IPS-NIHi11 (cell line): ENCODE measurements around the gene PHKB.

Experiments used
- DNase-seq: peaks from one replicate; pipeline ENCODE4 v3.0.0; 2012; ENCODE audit warnings: mixed read lengths, low spot score

The PHKB gene

GRCh38 chr16:47568351-47568750 is 107.2 kb downstream of the PHKB start:
- no peak for DNase-seq

DNA sequence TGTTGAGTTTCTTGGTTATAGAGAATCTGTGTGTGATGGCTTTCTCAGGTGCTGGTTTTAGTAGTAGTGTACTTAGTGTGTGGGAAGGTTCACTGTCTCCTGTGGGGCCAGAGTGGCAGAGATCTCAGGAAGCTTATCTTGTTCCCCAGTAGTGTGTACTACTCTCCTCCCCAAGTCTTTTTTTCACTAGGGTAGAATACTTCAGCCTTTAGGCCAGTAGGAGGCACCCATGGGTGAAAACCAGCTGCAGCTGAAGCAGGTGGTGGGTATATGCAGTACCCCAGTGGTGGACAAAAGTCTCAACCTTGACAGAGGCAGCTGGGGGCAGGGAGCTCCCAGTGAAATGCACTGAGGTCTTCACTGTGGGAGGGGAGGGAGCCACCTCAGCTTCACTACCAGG is 109.9 kb downstream of the PHKB start:
- DNase-seq, result no peak

DNA sequence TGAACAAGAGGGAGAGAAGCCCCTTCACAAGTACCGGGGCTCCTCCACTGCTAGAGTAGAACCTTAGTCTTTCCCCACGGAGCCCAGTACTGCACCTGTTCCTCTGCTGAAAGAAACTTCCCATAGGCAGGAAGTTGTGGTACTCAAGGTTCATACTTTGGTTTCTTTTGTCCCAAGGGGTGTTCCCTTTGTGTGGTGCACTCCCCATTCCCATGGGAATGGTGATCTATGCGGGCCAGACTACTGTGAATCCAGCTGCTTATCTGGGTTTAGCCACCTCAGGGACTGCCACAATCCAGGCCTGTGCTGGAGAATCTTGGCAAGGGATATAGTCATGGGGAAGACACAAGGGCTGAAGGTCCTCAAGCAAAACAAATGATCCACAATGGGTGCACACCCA is 110.6 kb downstream of the PHKB start:
- no peak for DNase-seq

GRCh38 chr16:47574091-47575054 is 113.2 kb downstream of the PHKB start:
- no peak for DNase-seq

- DNase-seq, result no peak
These were observed 115.9 kb downstream of the PHKB start for GRCh38 chr16:47577029-47577428.

GRCh38 chr16:47578033-47578432 is 116.9 kb downstream of the PHKB start:
- DNase-seq, result no peak

DNA sequence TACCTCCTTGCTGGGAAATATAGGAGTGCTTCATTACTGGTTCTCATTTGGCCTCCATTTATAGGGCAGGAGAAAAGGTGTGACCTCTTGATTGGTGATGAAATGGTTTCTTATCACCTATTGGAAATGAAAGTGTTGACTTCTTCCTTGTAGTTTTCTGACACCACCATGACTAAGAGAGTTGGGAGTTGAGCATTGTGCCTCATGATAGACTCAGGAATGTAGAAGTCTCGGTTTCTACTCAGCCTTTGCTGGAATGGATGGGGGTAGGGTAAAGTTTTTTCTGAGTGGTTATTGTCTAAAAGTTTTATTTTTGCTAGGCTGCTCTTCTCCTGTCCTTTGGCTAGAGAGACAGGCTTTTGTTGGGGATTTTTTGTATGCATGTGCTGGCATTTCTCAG is 117.4 kb downstream of the PHKB start:
- DNase-seq, result no peak

DNA sequence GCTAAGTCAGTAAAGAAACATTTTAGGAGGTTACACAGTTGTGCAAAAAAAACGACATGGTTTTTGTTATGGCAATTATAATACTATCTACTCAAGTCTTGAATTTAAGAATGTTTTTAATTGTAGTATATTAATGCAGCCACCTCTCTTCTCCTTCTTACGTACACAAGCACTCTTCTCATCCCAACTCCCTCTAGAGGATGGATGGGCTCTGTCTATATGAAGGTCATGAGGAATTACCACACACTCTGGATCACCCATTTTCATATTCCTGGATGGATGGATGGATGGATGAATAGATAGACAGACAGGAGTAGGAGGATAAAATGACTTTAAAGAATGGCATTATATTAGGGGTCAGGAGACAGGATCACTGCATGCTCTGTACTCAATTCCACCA is 120.0 kb downstream of the PHKB start:
- DNase-seq, result no peak

DNA sequence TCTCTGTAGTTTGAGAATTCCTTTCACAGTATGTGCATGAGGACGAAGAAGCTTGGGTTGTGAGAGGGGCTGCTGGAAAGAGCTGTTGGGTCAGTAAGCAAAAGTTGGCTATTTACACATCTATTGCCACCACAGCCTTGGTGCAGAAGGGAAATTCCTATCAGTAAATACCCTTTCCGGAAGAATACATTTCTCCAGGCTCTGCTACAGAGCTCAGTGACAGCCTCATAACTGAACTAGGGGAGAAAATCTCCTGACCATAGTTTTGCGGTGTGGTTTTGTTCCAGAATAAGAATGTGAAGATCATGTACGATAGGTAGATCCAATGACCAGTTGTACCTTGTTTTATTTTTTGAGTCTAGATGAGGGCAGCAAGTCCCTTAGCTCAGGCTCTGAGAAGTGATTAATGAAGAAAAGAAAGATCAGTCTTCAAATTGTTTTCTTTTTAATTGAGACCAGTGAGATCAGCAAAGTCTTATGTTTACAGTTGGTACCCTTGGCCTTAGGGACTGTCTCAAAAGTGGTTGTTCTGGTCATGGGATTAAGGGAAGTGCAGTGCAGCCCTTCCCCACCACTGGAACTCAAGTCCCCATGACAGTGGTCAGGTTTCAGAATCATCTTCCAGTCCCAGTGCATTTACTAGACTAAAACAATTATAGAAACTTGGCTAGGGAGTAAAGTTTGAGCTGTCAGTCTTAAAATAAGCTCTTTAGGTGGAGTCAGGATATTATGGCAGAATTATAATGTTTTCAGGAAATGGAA is 123.5 kb downstream of the PHKB start:
- no peak for DNase-seq

DNA sequence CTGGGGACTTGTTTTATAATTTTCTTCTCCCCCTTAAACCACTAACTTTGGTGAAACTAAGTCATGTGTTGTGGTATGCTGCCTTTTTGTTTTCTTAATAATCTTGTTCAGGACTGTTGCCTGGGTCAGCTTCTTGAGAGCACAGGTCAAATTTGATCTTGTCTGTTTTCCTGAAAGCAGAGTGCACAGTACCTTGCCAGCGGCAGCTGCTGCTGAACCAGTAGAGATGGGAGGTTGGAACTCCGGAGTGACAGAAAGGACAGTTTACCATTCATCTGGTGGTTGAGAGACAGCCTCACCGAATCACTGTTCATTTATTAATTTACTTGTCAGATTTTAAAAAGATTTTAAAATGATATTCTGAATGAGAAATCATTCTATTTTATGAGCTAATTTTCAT is 125.0 kb downstream of the PHKB start:
- DNase-seq, result no peak

DNA sequence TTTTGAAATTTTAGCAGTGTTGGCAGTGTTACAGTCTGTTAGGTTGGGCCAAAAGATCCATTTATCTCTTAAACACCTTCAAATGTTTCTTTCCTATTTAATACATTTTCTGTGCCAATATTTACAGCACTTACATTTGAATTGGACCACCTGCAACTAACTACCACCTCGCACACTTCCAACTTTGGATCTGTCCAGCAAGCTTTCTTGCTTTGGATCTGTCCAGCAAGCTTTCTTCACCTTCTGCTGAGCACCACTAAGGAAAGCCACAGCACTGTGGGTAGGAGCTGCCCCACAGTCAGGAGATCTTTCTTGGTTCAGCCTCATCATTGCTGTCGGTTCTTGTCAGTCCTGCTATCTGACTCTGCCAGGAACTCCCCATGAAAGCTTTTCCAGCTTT is 129.3 kb downstream of the PHKB start:
- DNase-seq, result no peak

GRCh38 chr16:47592232-47592631 is 131.1 kb downstream of the PHKB start:
- no peak for DNase-seq

GRCh38 chr16:47599512-47599911 is 138.4 kb downstream of the PHKB start:
- DNase-seq, result no peak

DNA sequence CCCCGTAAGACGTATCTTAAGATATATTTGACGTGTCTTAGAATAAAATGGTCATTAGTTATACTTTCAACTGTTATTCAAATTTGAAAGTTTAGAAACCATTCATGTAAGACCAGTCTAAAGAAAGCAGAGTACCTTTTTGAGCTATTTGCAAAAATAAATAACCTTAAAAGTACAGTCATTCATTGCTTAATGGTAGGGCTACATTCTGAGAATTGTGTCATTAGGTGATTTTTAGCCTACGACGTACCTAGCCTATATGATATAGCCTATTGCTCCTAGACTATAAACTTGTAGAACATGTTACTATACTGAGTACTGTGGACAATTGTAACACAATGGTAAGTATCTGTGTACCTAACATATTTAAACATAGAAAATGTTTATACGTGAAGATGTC is 139.2 kb downstream of the PHKB start:
- no peak for DNase-seq

GRCh38 chr16:47604306-47604705 is 143.2 kb downstream of the PHKB start:
- DNase-seq, result no peak

- DNase-seq, result no peak
These were observed 149.9 kb downstream of the PHKB start for GRCh38 chr16:47611042-47611441.

- DNase-seq, result no peak
These were observed 150.8 kb downstream of the PHKB start for GRCh38 chr16:47611848-47612493.

DNA sequence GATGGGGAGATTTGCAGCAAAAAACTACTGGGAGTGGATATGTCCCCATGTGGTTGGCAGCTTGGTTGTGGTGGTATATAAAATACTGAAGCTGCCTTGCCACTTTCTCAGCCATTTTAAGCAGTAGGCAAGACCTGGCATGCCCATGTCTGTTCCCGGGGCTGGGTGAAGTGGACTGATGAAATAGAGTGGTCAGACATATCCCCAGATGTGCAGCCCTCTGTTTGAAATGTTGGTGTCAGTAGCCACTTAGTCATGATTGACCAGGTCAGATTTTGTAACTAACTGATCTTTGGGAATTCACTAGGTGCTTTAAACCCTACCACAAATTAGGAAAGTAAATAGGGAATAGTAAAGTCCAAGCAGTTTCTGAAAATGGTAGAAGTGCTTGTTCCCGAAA is 151.6 kb downstream of the PHKB start:
- DNase-seq, result no peak

- no peak for DNase-seq
These were observed 152.1 kb downstream of the PHKB start for GRCh38 chr16:47613251-47613650.

GRCh38 chr16:47617732-47618131 is 156.6 kb downstream of the PHKB start:
- no peak for DNase-seq

DNA sequence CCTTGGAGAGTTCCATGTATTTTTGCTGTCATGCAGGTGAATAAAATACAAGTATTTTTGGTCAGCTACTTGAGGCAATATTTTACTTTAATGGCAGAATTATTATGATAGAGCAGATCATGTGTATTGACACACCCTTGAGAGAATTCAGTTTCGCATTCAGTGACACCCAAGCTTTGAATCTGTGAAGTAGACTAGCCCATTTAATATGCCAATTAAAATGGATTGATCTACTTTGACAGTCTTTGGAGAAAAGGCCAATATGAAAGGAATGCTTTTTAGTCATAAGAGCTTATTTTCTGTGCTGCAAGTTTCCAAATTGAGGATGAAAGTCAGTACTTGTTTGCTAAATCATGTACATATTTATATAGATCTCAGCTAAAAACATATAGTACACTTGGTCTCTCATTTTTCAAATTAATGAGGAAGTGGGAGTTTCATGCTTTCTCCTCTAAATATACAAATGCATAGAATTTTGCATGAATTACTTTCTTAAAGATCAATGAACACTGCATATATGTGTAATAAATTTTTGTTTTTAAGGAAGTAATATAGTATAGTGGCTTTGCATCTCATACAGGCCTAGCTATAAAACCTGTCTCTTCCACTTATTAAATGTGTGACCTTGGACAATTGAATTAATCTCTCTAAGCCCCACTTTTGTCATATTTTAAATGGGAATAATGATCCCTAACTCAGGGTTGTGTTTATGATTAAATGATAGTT is 161.5 kb downstream of the PHKB start:
- DNase-seq, result no peak

GRCh38 chr16:47624563-47624962 is 163.4 kb downstream of the PHKB start:
- no peak for DNase-seq
